Measurements from ENCODE around the gene PLXNA4. TPM values are rescaled to one million over a fixed set of nuclear protein-coding genes. Genes with fewer than 3 reads are reported as not detected.

Gene PLXNA4
- polyA plus RNA-seq, 1 donor (not counting 4 experiments of a cell fraction or from before 2014, with no cell fraction given): 0.01 TPM

DNA sequence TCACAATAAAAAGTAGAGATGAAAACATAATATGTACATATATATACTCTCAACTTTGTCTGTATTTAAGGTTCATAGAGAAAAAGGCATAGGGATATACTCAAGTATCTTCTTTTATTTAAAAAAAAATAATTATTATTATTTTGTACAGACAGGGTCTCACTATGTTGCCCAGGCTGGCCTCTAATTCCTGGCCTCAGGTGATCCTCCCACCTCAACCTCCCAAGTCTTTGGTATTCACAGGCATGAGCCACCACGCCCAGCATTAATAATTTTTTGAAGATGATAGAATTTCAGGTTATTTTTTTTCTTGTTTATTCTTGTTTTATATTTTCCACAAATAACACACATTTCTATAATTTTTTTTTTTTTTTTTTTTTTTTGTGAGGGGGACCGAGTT is 113.8 kb downstream of the PLXNA4 start:
- dilution Hi-C loops (cut with MboI; ENCODE audit: extremely low pct_ligation_motif_present, low sequenced_read_pairs): no loop called here
- Histone ChIP-seq H3K4me3 (ENCODE audit: control insufficient read depth in 2 of 3, extremely low read depth in 1 of 3, insufficient read depth in 2 of 3, low read depth in 1 of 3, low read length in 3 of 3) (no peak overlapping the region), H3K4me2 (ENCODE audit: control insufficient read depth, extremely low read depth, insufficient read depth, low read depth, low read length) (no peak overlapping the region), H4K20me1 (ENCODE audit: control insufficient read depth, extremely low read depth, insufficient read depth, low read length) (no peaks in the 10 kb centered on the region), H3K79me2 (ENCODE audit: control insufficient read depth, insufficient read depth, low read length) (no peaks in the 10 kb centered on the region), H3K27me3 (ENCODE audit: control insufficient read depth, extremely low read depth, insufficient read depth, low read length) (peaks cover 32% of the 10 kb centered on the region), H3K9me3 (ENCODE audit: control insufficient read depth, low read depth, low read length) (no peaks in the 10 kb centered on the region), H3K9ac (ENCODE audit: control insufficient read depth, extremely low read depth, insufficient read depth, low read length) (no peak overlapping the region), H3K4me1 (ENCODE audit: control insufficient read depth, extremely low read depth, insufficient read depth, low read length) (no peaks in the 10 kb centered on the region), H2AFZ (ENCODE audit: control insufficient read depth, low read length) (no peak overlapping the region), H3K9me1 (ENCODE audit: control insufficient read depth, extremely low read depth, insufficient read depth, low read length) (no peaks in the 10 kb centered on the region), H3K27ac (ENCODE audit: control insufficient read depth, insufficient read depth, low read length) (no peak overlapping the region), H3K36me3 (ENCODE audit: control insufficient read depth in 2 of 2, extremely low read depth in 1 of 2, insufficient read depth in 2 of 2, low read length in 2 of 2) (no peaks in the 10 kb centered on the region)
- TF ChIP-seq CTCF (optimal IDR thresholded peaks at IDR 0.05 in 1 of 3, IDR thresholded peaks at IDR 0.05 in 1 of 3, conservative IDR thresholded peaks at IDR 0.05 in 1 of 3; ENCODE audit: extremely low read depth in 1 of 3, insufficient read depth in 2 of 3, low read length in 3 of 3): no peak
- no peak for TF ChIP-seq EZH2 (IDR thresholded peaks at IDR 0.05; ENCODE audit: low read length)
- FAIRE-seq (no peak), DNase-seq (ENCODE audit: low read depth, low spot score) (no peak)

DNA sequence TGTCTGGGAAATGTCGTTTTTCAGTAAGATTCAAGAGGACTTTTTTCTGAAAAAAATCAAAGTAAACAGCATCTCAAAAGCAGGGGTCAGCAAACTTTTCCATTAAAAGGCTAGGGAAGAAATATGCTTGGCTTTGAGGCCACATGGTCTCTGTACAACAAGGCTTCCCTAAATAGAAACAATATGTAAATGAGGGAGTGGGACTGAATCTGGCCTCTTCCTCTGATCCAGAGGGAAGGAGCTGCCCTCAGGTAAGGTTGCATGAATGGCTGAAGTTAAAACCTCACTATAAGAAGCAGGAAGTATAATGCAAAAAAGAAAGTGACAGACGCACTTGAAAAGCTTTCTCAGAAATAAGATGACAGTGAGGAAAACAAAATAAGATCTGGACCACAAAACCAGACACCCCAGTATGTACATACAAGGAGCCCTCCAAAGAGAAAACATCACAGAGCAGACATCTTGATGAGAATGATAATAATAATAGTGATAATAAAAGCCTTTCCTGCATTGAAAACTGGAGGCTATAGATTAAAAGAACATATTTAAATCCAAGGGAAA is 115.2 kb downstream of the PLXNA4 start:
- DNase-seq (ENCODE audit: low read depth, low spot score): no peak
- dilution Hi-C loops (cut with MboI; ENCODE audit: extremely low pct_ligation_motif_present, low sequenced_read_pairs): no loop called here
- no peak overlapping the region for H3K27ac ChIP-seq (ENCODE audit: control insufficient read depth, insufficient read depth, low read length)

More for the DNA sequence above, 115.2 kb downstream of the PLXNA4 start:
- TF ChIP-seq EZH2 (IDR thresholded peaks at IDR 0.05; ENCODE audit: low read length) (no peak), CTCF (optimal IDR thresholded peaks at IDR 0.05 in 1 of 3, IDR thresholded peaks at IDR 0.05 in 1 of 3, conservative IDR thresholded peaks at IDR 0.05 in 1 of 3; ENCODE audit: extremely low read depth in 1 of 3, insufficient read depth in 2 of 3, low read length in 3 of 3) (no peak)
- Histone ChIP-seq H3K4me2 (ENCODE audit: control insufficient read depth, extremely low read depth, insufficient read depth, low read depth, low read length) (no peak overlapping the region), H3K27me3 (ENCODE audit: control insufficient read depth, extremely low read depth, insufficient read depth, low read length) (peaks cover 32% of the 10 kb centered on the region), H3K4me3 (ENCODE audit: control insufficient read depth in 2 of 3, extremely low read depth in 1 of 3, insufficient read depth in 2 of 3, low read depth in 1 of 3, low read length in 3 of 3) (no peak overlapping the region), H2AFZ (ENCODE audit: control insufficient read depth, low read length) (no peak overlapping the region), H3K9me1 (ENCODE audit: control insufficient read depth, extremely low read depth, insufficient read depth, low read length) (no peaks in the 10 kb centered on the region), H3K9me3 (ENCODE audit: control insufficient read depth, low read depth, low read length) (no peaks in the 10 kb centered on the region), H3K79me2 (ENCODE audit: control insufficient read depth, insufficient read depth, low read length) (no peaks in the 10 kb centered on the region), H3K36me3 (ENCODE audit: control insufficient read depth in 2 of 2, extremely low read depth in 1 of 2, insufficient read depth in 2 of 2, low read length in 2 of 2) (no peaks in the 10 kb centered on the region), H3K9ac (ENCODE audit: control insufficient read depth, extremely low read depth, insufficient read depth, low read length) (no peak overlapping the region), H4K20me1 (ENCODE audit: control insufficient read depth, extremely low read depth, insufficient read depth, low read length) (no peaks in the 10 kb centered on the region), H3K4me1 (ENCODE audit: control insufficient read depth, extremely low read depth, insufficient read depth, low read length) (no peaks in the 10 kb centered on the region)
- FAIRE-seq: no peak

Data from keratinocyte (primary cell).